ENCODE data around the gene KCNIP1.

DNA sequence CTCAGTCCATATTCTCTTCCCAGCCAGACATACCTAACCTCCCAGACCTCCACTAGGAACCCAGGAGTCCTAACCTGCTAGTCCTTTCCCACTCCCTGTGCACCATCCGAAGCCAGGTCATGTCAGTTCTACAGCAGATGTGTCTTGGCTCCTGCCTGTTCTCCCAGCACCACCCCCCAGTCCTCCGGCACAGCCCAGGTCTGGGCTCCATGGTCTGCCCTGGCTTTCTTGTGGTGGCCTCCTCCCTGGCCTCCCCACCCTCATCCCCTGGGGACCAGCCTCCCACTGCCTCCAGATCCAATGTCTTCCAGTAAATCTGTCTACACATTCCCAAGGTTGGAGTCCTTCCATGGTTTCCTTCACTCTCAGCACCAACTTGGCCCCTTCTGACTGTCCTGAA lies 20.0 kb downstream of the KCNIP1 start:
- TF ChIP-seq, protein P1, sequence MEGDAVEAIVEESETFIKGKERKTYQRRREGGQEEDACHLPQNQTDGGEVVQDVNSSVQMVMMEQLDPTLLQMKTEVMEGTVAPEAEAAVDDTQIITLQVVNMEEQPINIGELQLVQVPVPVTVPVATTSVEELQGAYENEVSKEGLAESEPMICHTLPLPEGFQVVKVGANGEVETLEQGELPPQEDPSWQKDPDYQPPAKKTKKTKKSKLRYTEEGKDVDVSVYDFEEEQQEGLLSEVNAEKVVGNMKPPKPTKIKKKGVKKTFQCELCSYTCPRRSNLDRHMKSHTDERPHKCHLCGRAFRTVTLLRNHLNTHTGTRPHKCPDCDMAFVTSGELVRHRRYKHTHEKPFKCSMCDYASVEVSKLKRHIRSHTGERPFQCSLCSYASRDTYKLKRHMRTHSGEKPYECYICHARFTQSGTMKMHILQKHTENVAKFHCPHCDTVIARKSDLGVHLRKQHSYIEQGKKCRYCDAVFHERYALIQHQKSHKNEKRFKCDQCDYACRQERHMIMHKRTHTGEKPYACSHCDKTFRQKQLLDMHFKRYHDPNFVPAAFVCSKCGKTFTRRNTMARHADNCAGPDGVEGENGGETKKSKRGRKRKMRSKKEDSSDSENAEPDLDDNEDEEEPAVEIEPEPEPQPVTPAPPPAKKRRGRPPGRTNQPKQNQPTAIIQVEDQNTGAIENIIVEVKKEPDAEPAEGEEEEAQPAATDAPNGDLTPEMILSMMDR (IDR thresholded peaks at IDR 0.05): no peak
- no peak for TF ChIP-seq POLR2A (IDR thresholded peaks at IDR 0.05)

Measured in heart left ventricle (tissue), 13 donors.